HG03196 (cell line): ENCODE results near the gene BAD.

Experiments
- ATAC-seq: cut with Tn5 transposase; IDR thresholded peaks from one replicate; pipeline ENCODE4 v1.9.1; 2021; ENCODE audit not compliant: unreplicated experiment

The BAD gene

DNA sequence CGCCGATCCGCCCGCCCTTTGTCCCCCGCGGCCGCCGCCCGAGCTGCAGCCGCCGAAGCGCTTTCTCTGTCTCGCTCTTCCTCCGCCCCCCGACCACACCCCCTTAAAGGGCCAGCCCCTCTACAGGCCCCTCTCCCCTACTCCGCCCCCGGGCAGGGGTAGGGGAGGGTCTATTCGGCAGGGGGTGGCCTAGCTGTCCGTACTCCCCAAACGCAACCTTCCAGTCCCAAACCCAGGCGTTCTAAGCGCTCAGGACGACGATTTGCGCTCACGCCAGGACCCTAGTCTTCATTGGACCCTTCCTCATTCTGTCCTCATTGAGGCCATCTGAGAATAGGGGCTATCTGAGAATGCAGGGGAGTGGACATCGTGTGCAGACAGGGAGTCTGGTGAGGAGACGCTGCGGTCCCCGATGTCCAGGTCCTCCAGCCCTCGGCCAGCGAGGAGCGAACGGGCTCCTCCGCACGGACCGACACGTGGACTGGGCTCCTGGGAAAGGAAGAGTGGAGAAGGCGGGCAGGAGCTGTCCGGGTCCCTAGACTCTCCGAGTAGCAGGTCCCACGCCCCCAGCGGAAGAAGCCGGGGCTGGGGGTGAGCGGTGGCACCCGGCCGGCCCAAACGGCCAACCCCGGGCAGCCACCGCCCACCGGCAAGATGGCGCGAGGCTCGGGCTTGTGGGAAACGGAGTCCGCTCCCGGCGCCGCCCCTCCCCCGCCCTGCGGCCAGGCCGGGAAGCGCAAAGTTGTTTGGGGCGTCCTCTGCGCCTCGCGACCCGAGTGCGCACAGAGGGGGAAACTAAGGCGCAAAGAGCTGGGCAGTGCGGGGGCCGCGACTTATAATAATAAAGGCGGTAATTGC, 37.4 kb downstream of the BAD start, which contains the start of gene PPP1R14B:
PPP1R14B (minus strand) TSS at position 73 of the 858 bp plus-strand sequence. CDS start 270 bp downstream, outside the sequence.
- ATAC-seq, result peak; percentile 31

DNA sequence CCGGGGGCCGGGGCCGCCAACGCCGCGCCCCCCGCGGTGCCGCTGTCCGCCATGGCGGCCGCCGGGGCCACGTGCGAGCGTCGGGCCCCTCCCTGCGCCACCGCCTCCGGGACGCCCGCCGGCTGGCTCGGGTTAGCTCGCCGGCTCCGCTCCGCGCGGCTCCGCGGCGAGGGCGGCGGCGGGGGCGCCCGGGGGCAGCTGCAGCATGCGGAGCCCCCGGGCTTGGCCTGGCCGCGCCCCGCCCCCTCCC, 37.9 kb downstream of the BAD start:
- ATAC-seq, result peak; percentile 9

DNA sequence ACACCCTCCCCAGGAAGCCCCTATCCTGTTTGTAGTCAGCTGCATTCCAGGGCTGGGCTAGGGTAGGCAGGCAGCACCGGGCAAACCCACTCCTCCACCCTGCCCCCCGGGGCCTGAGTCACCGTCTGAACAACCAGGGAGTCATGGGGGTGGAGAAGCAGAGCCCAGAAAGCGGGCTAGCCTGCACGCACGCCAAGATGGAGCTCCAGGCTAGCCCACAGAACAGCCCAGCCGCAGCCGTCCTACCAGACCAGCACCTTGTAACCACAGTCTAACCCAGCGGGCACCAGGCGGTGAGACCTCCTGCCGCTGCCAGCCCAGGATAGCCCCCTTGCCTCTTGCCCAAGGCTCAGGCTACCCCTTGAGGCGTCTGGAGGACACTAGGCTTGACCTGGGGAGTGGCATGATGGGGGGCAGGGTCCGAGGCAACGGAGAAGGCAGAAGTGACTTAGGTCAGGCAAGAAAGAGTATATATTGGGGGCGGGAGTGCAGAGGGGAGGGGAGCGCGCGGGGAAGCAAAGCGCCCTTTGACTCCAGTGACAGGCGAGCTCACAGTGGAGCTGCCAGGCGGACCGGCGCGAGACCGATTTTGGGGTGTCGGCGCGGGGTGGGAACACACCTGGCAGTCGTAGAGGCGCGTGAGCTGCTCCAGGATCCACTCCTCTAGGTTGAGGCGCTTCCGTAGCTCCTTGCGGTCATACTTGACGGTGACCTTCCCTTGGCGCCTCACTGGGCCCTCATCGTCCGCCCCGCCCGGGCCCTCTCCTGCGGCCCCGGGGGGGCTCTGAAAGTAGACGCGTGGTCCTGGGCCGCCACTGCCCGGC, 38.5 kb downstream of the BAD start:
- no peak for ATAC-seq

DNA sequence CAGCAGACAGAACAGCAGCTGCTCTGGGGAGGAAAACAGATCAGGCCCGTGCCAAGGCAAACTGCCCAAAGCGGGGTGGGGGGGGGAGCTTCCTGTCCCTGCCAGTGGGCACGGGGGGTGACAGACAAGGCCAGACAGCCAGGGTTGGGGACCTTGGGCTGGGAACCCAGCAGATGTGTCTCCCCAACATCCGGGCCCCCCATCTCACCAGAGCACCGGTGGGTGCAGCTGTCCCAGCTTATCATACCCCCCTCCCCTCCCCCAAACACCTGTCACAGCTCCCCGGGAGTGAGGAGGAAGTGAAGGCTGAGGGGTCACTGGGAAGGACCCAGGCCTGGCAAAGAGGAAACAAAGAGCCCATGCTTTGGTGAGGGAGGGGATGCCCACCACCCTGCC, 39.1 kb downstream of the BAD start:
- no peak for ATAC-seq

DNA sequence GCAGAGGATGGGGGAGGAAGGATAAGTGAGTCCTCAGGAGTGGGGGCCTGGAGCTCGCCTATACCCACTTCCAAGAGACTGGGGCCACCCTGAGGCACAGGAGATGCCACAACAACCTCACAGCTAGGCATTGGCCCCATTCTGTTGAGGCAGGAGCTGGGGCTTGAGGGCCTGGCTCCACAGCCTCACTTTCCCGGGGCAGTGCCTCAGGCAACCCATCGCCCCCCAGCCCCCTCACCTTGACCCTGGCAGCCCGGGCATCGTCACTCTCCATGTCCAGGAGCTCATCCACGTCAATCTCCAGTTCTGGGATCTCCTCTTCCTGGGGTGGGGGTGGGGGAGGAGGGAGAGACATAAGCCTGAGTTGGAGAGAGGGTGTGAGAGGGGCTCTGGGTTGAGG, 39.5 kb downstream of the BAD start:
- no peak for ATAC-seq

DNA sequence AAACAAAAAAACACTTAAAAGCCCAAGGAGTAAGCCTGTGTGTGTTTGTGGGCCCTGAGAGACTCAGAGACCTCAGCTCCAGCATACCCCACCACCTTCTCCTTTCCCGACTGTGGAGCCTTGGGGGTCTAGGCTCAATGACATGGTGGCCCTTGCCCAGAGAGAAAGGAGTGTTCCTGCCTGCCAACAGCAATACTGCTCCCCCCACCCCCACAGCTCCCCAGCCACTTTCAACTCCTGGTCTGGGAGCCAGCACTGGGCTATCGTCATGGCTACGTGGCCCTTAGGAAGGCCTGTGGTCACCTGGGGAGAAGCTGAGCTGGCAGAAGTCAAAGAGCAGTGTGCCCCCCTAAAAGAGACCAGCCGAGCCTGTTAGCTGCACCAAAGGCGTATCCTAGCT, 40.4 kb downstream of the BAD start:
- no peak for ATAC-seq

DNA sequence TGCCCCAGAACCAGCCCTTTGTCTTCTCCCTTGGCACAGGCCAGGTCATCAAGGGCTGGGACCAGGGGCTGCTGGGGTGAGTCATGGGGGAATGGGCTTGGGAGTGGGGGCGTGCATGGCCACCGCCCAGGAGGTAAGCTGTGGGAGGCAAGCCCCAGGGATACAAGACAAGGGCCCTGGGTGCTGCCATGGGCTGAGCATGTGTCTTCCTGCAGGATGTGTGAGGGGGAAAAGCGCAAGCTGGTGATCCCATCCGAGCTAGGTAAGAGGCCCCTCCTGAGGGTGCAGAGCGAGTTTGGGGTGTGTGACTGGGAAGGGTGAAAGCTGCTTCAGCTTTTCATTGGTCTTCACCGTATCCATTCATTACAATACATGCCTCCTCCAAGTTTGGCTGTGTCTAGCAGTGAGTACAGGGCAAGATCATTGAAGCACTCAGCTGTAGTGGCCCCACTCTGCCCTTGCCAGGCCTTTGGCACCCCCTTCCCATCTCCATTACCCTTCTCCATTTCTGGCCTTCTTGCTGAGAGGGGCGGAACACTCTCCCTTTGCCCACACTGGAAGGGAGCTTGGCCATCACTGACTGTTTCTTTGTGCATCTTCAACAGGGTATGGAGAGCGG, 41.1 kb downstream of the BAD start:
- ATAC-seq, result no peak

DNA sequence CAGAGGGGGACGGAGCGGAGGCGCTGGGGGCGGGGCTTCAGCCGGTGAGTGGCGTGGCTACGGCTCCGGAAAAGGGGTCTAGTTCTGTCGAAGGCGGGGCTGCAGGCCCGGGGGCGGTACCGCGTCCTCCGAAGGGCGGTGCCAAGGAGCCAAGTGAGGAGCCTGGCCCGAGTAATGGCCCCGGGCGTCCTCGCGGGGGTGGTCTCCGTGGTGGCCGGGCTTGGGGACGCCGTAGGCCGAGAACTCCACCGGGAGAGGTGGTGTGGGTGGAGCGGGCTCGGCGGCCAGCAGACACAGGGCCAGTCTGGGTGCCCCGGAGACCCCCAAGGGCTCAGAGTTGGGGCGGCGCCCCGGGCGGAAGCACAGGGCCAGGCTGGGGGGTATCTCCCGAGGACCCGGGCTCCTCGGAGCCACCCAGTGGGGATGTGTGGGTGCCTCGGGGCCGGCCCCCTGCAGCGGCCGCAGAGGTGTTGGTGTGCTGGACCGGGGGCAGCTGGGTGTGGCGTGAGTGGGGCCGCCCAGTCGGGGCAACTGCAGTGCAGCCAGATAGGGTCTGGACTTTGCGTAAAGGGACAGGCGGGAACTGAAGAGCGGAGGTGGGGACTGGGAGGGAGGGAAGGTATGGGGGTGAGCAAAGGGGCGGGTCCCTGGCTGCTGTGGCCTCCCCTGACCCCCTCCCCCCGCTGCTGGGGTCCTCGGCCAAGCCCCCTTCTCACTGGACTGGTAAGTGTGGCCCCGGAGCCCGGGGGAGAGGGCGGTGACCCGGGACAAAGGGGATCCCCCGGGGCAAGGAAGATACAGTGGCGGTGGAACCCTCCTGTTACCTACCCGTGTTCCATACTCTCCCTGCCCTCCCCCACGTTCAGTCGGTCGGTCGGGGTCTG, 42.7 kb downstream of the BAD start:
- peak; percentile 3 for ATAC-seq

DNA sequence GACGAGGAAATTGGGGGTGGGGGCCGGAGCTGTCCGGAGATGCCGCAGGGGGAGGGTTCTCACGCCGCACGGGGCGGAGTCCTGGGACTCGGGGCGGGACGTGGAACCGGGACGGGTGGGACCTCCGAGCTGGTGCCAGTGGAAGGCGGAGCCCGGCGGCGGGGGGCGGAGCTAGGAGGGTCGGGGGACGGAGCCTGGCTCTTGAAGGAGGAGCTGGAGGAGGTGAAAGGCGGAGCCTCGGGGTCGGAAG, 43.3 kb downstream of the BAD start:
- ATAC-seq, result peak; percentile 59

DNA sequence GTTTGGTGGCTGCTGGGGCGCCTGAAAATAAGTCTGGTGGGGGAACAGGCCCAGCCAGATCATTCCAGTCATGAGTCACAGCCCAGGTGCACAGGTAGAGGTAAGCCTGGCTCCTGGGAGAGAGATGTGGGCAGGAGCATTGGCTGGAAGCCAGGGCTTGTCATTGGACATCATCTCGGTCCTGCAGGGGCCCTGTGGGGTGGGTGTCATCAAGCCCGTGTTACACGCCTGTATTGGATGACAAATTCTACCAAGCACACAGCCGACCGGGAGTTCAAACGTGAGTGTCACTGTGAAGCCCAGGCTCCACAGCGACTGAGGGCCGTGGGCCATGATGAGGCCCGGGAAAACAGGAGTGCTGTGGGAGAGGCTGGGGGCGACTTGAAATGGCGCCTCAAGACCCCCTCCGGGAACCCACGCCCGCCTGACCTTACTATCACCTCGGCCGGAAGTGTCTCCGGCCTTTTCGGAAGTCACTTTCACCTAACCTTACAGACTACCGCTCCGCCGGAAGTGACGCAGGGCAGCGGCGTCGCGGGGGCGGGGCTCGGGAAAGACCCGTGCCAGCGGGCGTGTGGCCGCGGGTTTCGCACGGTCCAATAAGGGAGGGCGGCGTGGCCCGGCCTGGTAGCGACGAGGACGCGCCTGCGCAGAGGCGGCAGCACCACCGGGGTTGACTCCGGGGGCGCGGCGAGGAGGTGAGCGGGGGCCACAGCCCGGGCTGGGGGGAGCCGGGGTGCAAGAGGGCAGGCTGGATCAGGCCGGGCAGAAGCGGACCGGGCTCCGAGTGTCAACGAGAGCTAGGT, 43.8 kb downstream of the BAD start, which contains the start of gene FKBP2:
FKBP2 (plus strand) TSS at position 661 of the 806 bp plus-strand sequence. CDS start 1,293 bp downstream, outside the sequence.
- ATAC-seq, result peak; percentile 40

DNA sequence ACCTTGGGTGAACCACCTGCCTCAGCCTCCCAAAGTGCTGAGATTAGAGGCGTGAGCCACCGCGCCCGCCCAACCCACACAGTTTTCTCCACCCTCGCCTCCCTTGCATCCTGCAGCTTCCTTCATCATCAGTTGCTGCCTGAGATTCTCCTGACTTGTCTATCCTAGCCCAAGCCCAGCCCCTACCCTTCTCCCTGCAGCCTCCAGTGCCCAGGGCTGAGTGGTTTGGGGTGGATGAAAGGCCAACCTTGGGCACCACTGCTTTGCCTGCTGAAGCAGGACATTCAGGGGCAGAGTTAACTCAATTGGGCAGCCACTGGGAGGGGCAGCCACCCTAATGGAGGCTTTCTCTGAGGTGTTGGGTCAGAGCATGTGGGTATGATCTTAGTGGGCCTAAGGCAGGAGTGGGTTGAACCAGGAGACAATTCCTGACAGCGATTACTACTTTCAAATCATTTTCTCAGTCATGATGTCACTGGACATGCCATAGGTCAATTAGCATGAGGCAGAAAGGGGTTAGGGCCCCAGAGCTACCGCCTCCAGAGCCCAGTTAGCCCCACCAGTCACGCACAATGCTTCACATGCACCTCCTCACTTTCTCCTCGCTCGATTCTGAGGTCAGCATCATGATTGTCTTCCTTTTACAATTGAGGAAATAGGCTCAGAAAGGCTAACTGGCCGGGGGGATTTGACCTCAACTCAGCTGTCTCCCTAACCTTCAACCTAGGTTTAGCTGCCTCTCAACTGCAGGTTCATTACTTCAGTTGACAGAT, 44.6 kb downstream of the BAD start:
- ATAC-seq, result no peak

DNA sequence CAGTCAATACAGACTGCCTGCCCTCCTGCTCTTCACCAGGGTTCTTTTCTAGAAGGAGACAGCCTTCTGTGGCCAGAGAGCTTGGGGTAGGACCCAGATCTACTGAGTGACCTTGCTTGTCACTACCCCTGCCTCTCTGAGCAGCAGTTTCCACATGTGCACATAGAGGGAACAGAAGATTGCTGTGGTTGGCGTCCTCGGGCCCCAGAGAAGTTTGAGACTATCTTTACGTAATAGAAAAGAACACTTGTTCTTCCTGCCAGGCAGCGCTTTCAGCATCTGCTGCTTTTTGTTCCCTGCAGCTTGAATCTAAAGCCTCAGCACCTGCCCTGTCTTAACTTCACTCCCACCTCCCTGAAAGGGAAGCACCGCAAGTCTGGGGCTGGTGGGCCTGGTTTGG, 45.5 kb downstream of the BAD start:
- no peak for ATAC-seq

DNA sequence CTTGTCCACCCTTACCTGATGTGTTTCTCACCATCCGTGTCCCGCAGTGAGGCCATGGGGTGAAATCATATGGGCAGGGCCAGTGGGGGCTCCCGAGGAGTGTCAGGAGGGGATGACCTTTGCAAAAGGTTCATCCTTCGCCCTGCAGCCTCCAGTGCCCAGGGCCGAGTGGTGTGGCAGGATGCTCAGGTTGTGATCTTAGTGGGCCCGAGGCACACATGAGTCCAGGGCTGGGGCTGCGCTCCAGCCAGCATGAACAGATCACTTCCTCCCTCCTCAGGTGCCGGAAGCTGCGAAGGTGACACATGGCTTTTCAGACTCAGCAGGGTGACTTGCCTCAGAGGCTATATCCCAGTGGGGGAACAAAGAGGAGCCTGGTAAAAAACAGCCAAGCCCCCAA, 46.4 kb downstream of the BAD start:
- ATAC-seq, result no peak

DNA sequence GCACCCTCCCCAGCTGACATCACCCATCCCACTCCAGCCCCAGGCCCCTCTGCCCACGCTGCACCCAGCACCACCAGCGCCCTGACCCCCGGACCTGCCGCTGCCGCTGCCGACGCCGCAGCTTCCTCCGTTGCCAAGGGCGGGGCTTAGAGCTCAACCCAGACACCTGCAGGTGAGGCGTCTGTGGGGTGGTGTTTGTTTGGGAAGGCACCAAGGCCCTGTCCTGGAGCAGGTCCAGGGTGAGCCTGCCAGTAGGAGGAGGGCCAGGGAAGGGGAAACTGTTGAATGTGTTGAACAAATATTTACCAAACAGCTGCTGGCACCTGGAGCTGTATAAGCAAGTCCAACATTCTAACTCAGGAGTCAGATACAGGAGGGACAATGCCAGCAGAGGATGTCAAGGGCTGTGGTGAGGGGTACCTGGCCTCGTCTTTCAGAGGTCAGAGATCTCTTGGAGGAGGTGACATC, 46.9 kb downstream of the BAD start:
- no peak for ATAC-seq

DNA sequence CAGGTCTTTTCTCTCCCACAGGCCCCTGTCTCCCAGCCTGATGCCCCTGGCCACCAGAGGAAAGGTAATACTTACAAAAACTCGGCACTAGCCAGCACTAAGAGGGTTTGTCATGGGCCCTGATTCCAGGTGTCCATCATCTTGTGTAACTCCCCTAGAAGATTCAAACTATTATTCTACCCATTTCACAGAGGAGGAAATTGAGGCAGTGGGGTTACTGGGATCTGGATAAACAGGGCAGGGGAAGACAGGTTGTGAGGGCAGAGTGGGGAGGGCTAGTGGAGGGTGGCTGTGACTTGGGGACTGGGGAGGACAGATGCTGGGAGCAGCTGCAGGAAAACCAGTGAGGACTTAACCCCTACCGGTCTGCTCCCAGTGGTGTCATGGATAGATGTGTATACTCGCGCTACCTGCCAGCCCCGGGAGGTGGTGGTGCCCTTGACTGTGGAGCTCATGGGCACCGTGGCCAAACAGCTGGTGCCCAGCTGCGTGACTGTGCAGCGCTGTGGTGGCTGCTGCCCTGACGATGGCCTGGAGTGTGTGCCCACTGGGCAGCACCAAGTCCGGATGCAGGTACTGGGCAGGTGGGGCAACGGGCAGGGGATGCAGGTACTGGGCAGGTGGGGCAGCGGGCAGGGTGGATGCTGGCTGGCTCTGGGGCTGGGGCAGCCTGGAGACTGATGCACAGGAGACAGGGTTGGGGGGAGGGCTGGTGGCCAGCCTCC, 48.9 kb downstream of the BAD start:
- ATAC-seq, result no peak

DNA sequence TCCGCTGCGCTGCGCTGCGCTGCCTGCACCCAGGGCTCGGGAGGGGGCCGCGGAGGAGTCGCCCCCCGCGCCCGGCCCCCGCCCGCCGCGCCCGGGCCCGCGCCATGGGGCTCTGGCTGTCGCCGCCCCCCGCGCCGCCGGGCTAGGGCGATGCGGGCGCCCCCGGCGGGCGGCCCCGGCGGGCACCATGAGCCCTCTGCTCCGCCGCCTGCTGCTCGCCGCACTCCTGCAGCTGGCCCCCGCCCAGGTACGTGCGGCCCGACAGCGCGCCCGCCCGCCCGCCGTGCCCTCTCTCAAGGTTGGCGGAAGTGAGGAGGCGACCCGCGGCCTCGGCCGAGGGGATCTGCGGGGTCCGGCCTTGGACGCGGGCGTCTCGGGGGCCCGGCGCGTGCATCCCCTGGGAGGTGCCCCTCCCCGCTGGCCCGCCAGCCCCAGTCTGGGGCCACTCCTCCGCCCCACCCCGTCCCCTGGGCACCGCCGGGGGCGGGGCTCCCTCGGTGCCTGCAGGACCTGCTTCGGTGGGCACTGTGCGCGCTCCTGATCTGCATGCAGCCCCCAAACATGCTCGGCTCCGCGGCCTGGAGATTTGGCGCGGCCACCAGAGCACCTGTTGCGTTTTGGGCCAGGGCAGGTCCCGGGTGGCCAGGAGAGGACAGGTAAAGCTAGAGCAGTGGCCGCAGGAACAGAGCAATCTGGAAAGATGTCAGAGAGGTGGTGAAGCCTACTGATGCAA, 49.7 kb downstream of the BAD start:
- ATAC-seq, result no peak

DNA sequence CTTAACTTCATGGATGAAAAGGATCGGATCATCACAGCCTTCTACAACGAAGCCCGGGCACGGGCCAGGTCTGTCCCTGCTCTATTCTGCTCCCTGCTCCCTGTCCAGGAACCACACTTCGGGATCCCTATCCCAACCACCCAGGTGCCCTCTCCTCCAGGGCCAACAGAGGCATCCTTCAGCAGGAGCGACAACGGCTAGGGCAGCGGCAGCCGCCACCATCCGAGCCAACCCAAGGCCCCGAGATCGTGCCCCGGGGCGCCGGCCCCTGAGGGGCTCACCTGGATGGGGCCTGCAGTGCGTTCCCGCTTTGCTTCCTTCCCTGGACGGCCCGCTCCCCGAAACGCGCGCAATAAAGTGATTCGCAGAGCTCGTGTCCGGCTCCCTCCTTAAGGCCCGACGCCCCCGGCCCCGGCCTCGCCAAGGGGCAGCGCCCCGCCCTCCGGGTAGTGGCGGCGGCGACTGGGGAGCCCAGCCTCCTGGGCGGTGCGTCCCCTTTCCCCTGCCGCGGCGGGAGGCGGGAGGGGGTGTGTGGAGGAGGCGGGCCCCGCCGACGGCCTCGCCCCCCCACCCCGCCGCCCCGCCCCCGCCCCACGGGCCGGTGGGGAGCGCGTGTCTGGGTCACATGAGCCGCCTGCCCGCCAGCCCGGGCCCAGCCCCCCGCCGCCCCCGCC, 50.4 kb downstream of the BAD start, which contains the start of gene VEGFB:
VEGFB (plus strand) TSS at position 672 of the 674 bp plus-strand sequence. CDS start 250 bp downstream, outside the sequence.
- ATAC-seq, result no peak
